ENCODE measurements around the gene ACAP2.

Gene ACAP2

GRCh38 chr3:195285372-195285771 lies 157.4 kb downstream of the ACAP2 start:
- TF ChIP-seq CTCF (IDR thresholded peaks at IDR 0.05; ENCODE audit: low read depth, low read length): no peak

GRCh38 chr3:195284842-195285241 lies 158.0 kb downstream of the ACAP2 start:
- no peak for DNase-seq (ENCODE audit: extremely low read depth, low read depth)
- no peak for TF ChIP-seq CTCF (IDR thresholded peaks at IDR 0.05; ENCODE audit: low read depth, low read length)

More at GRCh38 chr3:195285372-195285771, 157.4 kb downstream of the ACAP2 start:
- DNase-seq (ENCODE audit: extremely low read depth, low read depth): no peak

GRCh38 chr3:195282961-195283360 lies 159.9 kb downstream of the ACAP2 start:
- no peak for DNase-seq (ENCODE audit: extremely low read depth, low read depth)
- no peak for TF ChIP-seq CTCF (IDR thresholded peaks at IDR 0.05; ENCODE audit: low read depth, low read length)

- TF ChIP-seq CTCF (IDR thresholded peaks at IDR 0.05; ENCODE audit: low read depth, low read length): no peak
- DNase-seq (ENCODE audit: extremely low read depth, low read depth): no peak
Measured at GRCh38 chr3:195274259-195274966, 168.4 kb downstream of the ACAP2 start.

- TF ChIP-seq CTCF (IDR thresholded peaks at IDR 0.05; ENCODE audit: low read depth, low read length): peak; percentile 78
- DNase-seq (ENCODE audit: extremely low read depth, low read depth): peak; percentile 57
Measured at GRCh38 chr3:195271410-195272243, 171.2 kb downstream of the ACAP2 start.

- DNase-seq (ENCODE audit: extremely low read depth, low read depth): no peak
- TF ChIP-seq CTCF (IDR thresholded peaks at IDR 0.05; ENCODE audit: low read depth, low read length): peak; percentile 32
Measured at GRCh38 chr3:195270817-195271409, 171.9 kb downstream of the ACAP2 start, which contains the start of gene XXYLT1. TSS of gene XXYLT1 (minus strand) at chr3:195271159. CDS start at chr3:195271058, 101 bp downstream.

Data from AG09319 (cell line).